NCI-H345 treated with DMSO at 0.1 percent for 48 hours (cell line): ENCODE results near the gene PID1.
"Not testable (repeated sequence)": the region's sequence is repeated elsewhere in the genome, so short reads cannot be mapped to it uniquely, and the experiment has no call there.

ENCODE experiments used
- DNase-seq: peaks from one replicate; lab custom pipeline; 2025; ENCODE audit not compliant: unreplicated experiment; lab: John Stamatoyannopoulos, UW

The PID1 gene

GRCh38 chr2:229084447-229084846 lies 186.6 kb downstream of the PID1 start:
- DNase-seq: no peak

DNA sequence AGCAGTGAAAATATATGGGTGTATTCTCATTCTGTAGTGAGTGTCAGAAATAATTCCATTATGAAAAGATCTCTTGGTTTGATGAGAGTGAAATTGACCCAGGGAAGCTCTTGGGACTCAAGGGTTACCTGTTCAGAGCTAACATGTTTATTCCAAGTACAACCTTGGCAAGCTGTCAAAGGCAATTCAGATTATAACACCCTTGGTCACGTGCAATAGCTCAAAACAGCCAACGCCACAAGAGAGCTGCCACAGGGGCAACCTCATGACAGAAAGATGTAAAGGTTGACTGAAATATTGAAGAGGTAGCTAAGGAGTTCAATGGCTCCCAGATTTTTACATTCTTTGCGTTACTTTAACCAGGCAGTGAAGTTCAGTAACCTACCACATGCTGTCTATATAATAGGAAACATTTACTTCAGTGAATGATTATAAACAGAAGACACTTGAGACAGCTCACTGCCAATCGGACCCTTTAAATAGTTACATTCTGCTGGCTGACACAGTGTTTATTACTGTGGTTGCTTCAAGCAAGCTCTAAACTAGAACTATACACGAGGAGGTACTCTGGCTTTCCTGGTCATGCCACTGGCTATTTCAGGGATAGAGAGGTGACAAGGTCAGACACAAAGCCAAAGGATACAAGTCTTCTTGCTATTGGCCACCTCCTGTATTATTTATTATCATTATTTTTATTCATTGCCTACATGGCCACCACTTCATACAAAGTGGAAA lies 187.3 kb downstream of the PID1 start:
- peak; percentile 97 for DNase-seq

DNA sequence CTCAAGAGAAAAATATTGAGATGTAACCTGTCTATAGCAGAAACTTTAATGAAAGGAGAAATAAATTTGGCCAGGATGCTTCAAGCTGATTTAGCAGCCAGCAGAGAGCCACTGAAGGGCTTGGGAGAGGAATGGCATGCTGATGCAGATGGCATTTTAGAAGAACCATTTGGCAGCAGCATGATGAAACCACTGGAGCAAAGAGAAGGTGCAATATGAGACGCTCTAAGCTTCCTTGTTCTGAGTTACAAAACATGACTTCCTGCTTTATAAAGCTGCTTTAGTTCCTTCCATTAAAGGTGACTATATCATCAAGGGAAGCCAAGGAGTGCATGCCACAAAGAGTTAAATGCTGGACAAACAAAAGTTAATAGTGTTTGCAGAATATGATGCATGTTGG lies 189.7 kb downstream of the PID1 start:
- DNase-seq: no peak

DNA sequence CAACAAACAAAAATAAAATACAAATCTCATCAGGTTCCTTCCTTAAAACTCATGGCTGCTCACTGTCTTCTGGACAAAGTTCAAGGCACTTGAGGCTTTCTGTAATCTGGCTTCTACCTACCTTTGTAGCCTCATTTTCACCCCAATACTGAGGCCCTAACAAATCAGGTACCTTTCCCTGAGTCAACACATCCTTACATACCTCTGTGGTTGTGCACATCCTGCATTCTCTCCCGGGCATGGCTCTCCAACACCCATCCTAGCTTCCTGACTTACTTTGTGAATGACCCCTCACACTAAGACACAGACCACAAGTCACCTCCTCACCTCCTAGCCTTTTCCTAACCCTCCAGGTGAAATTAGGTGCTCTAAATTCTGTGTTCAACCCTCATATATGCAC lies 190.9 kb downstream of the PID1 start:
- DNase-seq: no peak

DNA sequence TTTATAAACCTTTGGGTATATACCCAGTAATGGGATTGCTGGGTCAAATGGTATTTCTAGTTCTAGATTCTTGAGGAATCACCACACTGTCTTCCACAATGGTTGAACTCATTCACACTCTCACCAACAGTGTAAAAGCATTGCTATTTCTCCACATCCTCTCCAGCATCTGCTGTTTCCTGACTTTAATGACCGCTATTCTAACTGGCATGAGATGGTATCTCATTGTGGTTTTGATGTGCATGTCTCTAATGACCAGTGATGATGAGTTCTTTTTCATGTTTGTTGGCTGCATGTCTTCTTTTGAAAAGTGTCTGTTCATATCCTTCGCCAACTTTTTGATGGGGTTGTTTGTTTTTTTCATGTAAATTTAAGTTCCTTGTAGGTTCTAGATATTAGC lies 194.2 kb downstream of the PID1 start:
- DNase-seq: not testable (repeated sequence)

DNA sequence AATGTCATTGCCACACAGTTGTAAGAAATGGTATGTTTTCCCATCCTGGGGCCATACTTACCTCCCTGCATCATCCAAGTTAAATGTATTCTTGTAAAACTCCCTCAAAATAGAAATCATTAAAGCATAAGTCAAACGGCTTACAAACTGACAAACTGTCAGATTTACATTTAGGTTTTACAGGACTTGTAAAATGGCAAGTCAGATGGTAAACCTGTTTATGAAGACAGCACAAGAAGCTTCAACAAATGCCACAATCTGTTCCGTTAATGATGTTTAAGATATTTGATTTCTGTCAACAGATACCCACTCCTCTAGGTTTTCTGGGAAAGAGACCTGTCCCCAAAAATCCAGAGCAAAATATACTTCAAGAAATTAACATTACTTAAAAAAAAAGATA lies 197.2 kb downstream of the PID1 start:
- DNase-seq: no peak

DNA sequence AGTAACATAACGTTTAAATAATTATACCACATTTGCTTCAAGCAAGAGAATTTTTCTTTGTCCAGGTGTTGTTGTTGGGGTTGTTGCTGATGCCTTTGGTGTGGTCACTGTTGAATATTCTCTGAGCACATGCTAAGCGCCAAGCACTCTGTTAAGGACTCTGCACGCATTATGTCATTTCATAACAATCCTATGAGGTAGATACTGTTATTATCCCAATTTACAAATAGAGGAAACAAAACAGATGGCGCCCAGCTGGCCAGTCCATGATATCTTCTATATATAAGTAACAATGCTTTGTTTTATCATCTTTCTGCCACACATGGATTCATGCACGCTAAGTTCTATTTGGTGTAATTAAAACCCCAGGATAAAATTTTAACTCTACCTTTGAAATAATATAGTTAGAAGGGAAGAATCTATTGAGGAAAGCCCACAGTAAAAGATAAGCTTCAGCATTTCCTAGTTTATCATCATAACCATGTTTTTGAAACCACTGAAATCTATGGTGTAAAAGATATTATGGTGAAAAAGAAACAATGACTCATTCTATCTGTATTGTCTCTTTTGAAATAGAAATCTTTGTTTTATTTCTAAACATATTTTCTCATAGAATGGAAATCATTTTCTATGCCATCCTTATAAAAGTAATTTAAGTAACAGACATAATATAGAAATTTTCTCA lies 199.7 kb downstream of the PID1 start:
- no peak for DNase-seq

- no peak for DNase-seq
These were observed 204.9 kb downstream of the PID1 start for GRCh38 chr2:229066121-229066715.

GRCh38 chr2:229064749-229065148 lies 206.3 kb downstream of the PID1 start:
- no peak for DNase-seq

GRCh38 chr2:229060147-229060546 lies 210.9 kb downstream of the PID1 start:
- no peak for DNase-seq

DNA sequence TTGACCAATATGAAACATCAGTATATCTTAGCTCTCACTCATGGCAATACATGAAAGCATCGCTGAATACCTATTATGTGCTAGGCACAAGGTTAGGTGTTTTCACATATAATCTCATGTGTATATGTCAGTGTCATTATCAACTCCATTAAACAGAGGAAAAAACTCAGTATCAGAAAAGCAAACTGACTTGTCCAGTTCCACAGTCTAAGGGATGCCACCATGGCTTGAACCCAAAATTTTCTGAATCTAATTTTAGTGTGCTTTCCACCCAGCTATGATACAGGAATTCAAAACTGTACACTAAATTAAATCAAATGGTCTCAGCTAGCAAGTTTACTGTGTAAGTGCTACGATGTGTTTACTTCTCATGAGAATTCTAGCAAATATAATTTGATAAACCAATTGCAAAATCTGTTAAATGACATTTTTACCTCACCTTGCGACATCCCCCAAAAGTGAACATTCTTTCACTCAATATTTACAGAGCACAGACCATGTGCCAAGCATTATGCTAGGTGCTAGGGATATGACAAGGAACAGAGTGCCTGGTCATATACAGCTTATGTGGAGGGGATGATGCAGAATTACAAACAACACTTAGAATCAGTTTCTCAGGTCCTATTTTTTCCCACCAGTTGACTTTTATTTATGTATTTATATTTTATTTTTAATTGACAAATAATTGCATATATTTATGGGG lies 211.6 kb downstream of the PID1 start:
- no peak for DNase-seq

- no peak for DNase-seq
These were observed 213.0 kb downstream of the PID1 start for GRCh38 chr2:229057976-229058553.

DNA sequence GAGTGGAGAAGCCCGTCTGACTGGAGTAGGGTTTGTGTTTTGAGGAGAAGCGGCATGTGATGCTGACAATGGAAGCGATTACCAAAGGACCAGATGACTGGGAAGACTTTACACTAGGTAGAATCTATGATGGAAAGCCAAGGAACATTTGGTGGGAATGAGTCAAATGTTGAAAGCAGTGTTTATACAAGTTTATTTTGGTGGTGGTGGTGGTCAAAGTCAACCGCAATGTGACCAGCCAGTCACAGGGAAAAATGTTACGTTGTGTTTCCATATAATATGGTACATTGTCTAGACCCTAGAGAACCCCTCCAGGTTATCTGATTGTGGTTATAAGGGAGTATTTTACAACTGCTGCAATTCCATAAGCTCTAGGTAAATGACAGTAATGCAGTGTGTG lies 216.8 kb downstream of the PID1 start:
- DNase-seq: no peak

DNA sequence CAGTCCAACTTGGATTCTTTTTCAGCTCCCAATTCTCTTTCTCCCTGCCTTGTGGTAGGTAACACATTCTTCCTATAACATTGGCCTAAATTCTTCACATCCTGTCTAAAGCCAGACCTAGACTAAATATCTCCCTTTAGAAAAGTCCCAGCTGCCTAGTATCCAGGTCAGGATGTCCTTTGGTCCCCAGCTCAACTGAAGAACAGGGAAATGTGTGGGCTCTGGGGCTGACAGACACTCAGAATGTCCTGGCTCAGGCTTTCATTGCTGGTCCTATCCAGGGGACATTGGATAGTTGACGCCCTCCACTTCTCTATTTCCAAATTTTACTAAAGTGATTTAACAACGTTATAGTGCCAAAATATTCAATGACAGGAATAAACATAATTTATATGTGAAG lies 219.3 kb downstream of the PID1 start:
- DNase-seq: no peak

- DNase-seq: peak; percentile 8
These were observed 221.0 kb downstream of the PID1 start for GRCh38 chr2:229050133-229050532.

DNA sequence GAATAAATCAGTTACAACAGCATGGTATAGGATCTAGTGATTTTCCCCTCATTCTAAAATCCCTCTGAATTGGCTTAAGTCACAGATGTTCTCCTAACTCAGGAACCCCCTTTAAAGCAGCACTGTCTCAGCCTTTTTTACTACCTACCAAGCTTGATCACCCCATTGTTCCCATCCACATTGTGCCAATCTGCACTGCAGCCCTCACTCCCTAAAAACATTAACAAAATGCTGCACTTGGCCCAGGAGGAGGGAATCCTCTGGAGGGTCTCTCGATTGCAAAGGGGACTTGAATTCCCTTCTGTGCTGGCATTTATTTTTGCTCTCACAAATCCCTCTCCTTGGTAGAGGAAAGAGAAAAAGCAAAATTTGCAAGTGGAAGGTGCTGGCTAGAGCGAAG lies 223.0 kb downstream of the PID1 start:
- DNase-seq: no peak

GRCh38 chr2:229045671-229046070 lies 225.4 kb downstream of the PID1 start:
- no peak for DNase-seq

DNA sequence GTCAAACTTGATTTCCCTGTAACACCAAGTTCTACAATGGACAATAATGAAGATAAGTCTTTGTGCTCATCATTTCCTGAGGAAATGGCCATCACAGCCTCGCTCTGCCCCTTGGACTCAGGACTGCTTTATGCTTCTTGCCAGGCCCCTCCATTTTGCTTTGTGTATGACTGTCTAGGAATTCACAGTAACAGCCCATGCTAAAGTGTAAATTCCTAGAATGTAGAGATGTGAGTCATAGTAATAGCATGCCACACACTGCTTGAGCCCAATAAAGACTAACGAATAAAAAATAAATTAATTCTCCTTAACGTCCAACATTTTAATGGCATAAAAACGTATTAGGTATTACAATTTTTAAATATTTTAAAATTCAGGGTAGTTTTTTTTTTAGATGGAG lies 226.5 kb downstream of the PID1 start:
- DNase-seq: no peak

GRCh38 chr2:229043681-229044080 lies 227.4 kb downstream of the PID1 start:
- DNase-seq: no peak

GRCh38 chr2:229042349-229042748 lies 228.7 kb downstream of the PID1 start:
- DNase-seq: no peak

GRCh38 chr2:229041691-229042090 lies 229.4 kb downstream of the PID1 start:
- no peak for DNase-seq
